HG03196 (cell line): ENCODE results near the gene SMARCE1.

Experiments
- ATAC-seq: cut with Tn5 transposase; IDR thresholded peaks from one replicate; pipeline ENCODE4 v1.9.1; 2021; ENCODE audit not compliant: unreplicated experiment

Gene SMARCE1

GRCh38 chr17:40613467-40614154 lies 34.0 kb downstream of the SMARCE1 start:
- no peak for ATAC-seq

GRCh38 chr17:40612599-40613244 lies 34.9 kb downstream of the SMARCE1 start:
- ATAC-seq, result no peak

DNA sequence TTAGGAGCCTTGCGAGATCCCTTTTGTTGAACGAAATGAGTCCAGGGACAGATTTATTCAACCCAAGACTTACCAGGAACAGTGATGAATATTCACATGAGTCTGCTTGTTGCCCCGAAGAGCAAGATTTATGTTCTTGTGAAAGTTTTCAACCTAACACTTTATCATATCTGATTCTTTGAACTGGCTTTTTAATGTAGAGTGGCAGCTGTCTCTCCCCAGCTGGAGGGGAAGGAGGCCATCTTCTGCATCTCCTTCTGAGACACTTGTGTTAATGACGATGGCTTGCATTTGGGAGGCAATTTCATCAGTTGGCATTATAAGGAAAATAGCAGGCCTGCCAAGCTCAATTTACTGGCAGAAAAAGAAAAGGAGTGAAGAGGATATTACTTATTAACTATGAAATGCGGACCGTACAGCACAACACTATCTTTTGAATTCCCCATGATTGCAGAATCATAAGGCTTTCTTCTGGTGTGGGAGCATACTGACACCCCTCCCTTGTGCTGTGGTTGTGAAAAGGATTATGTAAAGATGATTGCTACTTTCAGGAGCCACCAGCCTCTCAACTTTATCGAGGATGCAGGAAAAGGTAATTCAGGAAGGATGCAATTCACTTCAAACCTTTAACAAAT lies 35.7 kb downstream of the SMARCE1 start:
- ATAC-seq, result no peak

GRCh38 chr17:40610359-40610758 lies 37.3 kb downstream of the SMARCE1 start:
- ATAC-seq, result no peak

DNA sequence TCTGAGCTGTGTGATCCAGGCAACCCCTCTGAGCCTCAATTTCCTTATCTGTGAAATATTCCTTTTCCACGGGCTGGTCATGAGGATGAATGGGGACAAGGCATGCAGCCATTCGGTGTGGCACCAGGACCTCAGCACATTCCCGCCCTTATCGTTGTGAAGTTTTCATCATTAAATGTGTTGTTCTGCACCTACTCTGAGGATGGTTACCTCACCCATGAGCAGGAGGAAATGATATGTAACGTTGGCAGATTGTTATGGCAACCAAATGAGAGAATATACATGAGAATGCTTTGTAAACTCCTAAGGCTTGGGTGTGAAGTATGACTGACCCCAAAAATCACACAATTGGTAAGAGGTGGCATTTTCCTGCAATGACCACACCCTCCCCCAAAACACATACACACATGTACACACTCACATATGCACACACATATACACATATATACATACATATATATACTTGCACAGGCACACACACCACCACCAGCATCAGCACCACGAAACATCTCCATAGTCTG lies 39.5 kb downstream of the SMARCE1 start:
- ATAC-seq, result no peak

GRCh38 chr17:40607641-40608040 lies 40.0 kb downstream of the SMARCE1 start:
- no peak for ATAC-seq

DNA sequence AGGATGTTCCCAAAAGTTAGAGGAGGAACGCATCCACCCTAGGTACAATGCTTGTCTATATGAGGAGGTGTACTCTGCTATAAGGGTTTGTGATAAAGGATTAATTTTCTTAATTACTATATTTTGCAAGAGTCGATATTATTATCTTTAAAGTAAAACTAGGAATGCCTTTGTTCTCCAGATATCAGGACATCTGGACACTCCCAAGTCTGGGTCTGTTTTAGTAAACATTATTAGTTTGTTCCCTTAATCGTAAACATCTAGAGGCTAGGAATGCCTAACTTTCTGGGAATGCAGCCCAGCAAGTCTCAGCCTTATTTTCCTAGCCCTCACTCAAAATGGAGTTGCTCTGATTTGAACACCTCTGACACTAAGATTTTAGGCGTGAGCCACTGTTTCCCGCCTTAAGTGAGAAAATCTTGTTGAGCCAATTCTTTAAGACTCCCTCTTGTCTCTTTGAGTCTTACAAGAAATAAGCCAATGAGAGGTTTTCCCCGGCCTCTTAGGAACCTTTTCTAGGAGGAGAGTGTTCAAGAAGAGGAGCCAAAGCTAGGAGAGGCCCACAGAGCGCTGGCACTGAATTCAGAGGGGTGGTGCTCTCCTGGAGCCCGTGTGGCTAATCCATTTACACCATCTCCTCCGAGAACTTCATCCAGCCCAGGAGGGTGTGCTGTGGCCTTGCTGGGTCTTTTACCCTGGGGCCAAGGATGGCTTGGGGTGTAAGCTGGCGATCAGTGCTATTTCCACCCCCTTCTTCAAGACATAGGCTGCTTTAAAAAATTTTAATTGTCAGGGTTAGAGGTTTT lies 40.9 kb downstream of the SMARCE1 start:
- ATAC-seq, result no peak

GRCh38 chr17:40605306-40605705 lies 42.3 kb downstream of the SMARCE1 start:
- ATAC-seq, result no peak

DNA sequence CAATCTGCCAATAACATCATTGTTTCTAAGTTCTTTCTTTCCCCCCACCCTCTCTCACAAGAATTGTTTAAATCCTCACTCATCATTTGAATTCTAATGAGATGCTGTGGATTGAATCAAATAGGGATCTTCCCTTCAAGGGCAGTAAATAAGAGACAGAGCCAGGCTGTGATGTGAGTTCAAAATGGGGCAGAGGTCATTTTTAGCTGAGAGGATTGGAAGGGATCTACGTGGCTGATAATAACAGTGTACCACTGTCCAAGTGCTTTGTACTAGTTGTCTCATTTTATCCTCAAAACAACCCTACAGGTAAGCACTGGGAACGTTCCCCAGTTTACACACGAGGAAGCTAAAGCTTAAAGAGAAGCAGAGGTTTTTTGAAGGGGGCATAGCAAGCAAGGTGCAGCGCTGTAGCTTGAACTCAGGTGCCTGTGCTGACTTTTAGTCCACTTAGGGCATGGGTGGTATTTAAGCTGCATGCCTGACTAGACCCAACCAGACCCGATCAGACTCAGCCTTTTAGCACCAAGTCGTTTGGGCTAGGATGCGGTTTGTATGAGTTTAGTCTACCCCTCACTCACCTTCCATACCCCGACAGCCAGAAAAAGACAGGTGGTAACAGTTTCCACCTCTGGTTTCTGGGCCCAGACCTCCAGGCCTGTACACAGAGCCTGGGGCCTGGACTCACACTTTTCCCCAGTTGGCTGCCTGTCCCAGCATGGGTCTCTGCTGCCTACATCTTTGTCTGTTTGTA lies 43.1 kb downstream of the SMARCE1 start:
- ATAC-seq, result no peak

DNA sequence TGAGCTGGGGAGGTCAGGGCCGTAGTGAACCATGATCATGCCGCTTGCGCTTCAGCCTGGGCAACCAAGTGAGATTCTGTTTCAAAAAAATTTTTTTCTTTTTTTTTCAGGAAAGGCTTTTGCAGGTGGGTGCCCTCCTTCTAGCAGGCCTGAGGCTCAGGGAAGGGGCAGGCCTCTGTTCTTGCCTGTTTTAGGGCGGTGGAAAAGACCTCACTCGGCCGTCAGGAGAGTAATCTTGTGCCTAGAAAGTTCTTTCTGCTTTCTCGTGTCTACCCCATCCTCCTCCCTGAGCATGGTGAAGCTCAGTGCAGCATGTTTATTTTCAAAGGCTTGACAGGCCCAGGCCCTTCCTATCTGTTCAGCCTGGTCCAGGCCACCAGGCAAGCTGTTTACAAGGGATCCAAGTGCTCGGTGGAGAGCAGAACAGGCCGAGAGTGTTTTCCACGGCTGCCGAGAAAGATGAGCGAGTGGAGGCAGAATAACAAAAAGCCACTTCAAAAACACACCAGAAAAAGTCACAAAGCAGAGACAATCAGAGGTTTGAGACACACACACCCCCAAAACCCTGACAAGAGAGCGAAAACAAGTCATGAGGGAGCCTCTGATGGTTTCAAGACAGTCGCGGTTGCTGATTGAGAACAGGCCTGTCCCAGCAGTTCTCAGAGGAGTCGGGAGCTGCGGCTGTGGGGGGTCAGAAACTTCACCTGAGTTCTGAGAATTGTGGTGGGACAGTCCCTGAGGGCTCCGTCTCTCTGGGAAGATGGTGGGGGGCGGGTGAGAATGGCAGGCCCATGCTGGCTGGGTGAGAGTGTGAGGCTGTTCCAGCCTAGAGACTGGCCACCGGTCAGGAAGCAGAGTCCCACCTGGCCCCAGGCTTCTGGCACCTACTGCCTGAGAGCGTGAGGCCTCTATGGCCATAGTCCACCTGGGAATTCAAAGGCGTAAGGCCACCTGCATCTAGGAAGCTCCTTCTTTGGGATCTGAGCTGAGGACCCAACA lies 44.9 kb downstream of the SMARCE1 start:
- no peak for ATAC-seq

GRCh38 chr17:40600486-40601046 lies 47.1 kb downstream of the SMARCE1 start:
- ATAC-seq, result no peak

GRCh38 chr17:40599468-40599763 lies 48.2 kb downstream of the SMARCE1 start:
- no peak for ATAC-seq

DNA sequence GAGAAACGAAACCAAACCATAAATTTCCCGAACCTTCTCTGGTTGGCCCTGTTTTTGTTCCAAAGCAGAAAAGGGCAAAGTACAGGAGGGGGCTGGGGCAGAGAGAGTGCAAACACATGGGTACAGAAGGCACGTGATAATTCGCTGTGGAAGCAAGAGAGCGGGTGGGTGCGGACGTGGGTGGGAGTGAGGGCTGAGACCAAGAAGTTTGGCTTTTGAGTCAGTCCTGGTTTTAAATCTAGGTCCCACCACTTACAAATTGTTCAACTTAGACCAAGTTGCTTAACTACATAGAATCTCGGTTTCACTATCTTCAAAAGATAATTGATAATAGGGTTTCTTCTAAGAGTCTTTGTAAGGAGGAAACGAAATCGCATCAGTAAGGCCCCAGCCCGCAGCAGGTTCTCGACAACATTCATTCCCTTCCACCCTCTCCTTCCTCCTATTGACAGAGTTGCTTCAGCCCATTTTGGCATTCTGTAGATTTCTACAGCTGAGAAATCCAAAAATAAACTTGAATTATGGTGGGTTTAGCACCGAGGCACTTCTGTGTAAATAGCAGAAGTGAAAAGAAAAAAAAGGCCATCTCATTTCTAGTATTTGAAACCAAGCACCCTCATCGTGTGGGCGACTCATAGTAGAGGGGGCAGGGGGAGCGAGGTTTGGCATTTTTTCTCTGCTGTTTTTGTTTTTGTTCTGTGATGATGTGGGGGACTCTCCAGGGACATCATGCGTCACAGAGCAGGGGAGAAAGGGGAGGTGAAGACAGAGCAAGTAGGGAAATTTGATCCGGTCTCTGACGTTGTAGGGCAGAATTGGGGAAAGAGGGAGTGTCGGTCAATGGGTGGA lies 48.8 kb downstream of the SMARCE1 start:
- ATAC-seq, result peak; percentile 68

DNA sequence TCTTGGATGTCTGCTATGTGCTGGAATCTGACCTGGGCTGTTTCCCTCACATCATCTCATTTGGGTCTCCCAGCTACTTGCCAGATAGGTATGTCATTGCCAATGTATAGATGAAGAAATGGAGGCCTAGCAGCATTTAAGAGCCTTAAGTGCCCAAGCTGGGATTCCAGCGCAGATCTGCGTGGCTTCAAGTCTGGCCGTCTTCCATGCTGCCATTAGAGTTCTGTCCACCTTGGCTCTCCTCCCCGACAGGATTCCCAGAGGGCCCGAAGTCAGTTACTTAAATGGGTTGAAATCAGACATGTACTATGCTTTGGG lies 49.4 kb downstream of the SMARCE1 start:
- no peak for ATAC-seq

- no peak for ATAC-seq
Observed at GRCh38 chr17:40597556-40598300, 49.9 kb downstream of the SMARCE1 start.

- ATAC-seq, result no peak
Observed at GRCh38 chr17:40597156-40597555, 50.5 kb downstream of the SMARCE1 start.

GRCh38 chr17:40596261-40596919 lies 51.2 kb downstream of the SMARCE1 start:
- no peak for ATAC-seq
